Keratinocyte (primary cell): ENCODE results near the gene FAF2.

Experiments
- CTCF ChIP-seq, 3 experiments: IDR thresholded peaks in 1 of 3; conservative IDR thresholded peaks in 1 of 3; optimal IDR thresholded peaks in 1 of 3; 2 replicates in 2 of 3; 3 replicates in 1 of 3; pipeline versions ENCODE3 to v1.5.1; 2011; ENCODE audit warnings: low read length in 3 of 3, mild to moderate bottlenecking in 3 of 3, moderate library complexity in 2 of 3, control low read depth in 1 of 3, inconsistent platforms in 1 of 3; ENCODE audit not compliant: insufficient read depth in 2 of 3; ENCODE audit errors: extremely low read depth in 1 of 3
- EZH2 ChIP-seq: IDR thresholded peaks from one replicate; pipeline ENCODE4 v1.6.1; 2012; ENCODE audit warnings: inconsistent platforms, mild to moderate bottlenecking, low read length, moderate library complexity

- no peak for TF ChIP-seq CTCF (optimal IDR thresholded peaks at IDR 0.05 in 1 of 3, IDR thresholded peaks at IDR 0.05 in 1 of 3, conservative IDR thresholded peaks at IDR 0.05 in 1 of 3; ENCODE audit: extremely low read depth in 1 of 3, insufficient read depth in 2 of 3, low read length in 3 of 3)
- TF ChIP-seq EZH2: no peak
Observed at GRCh38 chr5:176533894-176534611, 85.9 kb downstream of the FAF2 start.
